ENCODE data around the gene LPCAT4.

The LPCAT4 gene

DNA sequence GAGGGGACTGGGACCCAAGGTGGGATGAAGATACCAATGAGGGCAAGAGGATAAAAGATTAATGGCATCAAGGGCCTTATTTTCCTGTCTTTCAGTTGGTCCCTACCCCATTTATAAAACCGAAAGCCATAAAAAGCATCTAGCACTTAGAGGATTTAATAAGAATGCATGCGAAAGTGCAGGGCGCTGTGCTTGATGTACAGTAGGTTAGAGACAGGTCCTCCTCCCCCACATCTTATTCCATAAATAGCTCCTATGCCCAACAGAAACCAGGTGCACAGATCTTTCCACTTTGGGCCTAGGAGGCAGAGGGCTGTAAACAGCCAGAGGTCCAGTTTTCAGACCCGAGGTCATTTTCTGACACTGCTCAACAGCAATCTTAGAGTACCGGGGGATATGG, 1.2 kb downstream of the LPCAT4 start:
- TF ChIP-seq, protein P1, sequence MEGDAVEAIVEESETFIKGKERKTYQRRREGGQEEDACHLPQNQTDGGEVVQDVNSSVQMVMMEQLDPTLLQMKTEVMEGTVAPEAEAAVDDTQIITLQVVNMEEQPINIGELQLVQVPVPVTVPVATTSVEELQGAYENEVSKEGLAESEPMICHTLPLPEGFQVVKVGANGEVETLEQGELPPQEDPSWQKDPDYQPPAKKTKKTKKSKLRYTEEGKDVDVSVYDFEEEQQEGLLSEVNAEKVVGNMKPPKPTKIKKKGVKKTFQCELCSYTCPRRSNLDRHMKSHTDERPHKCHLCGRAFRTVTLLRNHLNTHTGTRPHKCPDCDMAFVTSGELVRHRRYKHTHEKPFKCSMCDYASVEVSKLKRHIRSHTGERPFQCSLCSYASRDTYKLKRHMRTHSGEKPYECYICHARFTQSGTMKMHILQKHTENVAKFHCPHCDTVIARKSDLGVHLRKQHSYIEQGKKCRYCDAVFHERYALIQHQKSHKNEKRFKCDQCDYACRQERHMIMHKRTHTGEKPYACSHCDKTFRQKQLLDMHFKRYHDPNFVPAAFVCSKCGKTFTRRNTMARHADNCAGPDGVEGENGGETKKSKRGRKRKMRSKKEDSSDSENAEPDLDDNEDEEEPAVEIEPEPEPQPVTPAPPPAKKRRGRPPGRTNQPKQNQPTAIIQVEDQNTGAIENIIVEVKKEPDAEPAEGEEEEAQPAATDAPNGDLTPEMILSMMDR (IDR thresholded peaks at IDR 0.05) = no peak

DNA sequence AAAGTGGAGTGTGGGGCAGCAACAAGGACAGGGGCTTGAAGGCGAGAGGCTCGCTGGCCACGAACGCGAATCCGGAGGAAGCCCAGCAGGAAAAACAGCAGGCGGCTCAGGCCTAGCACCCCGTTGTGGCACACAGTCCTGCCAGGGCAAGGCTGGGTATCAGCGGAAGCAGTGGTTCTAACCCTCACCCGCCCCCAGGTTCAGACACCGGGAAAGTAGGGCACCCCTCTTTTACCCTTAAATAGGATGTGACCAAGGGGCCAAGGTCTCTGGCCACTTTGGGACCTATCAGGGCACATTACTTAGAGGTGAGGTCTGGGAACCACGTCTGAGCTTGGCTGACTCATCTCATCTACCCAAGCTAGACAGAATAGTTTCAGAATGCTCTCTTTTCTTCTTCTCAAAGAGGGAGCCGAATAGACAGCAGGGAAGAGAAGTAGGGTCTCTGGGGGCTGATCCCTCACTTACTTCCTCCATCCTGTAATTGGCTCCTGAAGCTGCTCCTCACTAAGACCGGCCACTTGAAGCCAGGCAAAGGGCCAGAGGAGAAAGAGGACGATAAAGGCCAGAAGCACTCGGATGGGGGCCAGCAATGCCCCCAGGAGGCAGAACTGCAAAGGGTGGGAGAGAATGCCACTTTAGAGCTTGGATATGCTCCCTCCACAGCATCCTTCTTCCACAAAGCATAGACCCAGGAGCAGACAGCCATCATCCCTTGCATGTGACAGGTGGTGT, 1.7 kb downstream of the LPCAT4 start:
- TF ChIP-seq, protein P1 (IDR thresholded peaks at IDR 0.05) = no peak

DNA sequence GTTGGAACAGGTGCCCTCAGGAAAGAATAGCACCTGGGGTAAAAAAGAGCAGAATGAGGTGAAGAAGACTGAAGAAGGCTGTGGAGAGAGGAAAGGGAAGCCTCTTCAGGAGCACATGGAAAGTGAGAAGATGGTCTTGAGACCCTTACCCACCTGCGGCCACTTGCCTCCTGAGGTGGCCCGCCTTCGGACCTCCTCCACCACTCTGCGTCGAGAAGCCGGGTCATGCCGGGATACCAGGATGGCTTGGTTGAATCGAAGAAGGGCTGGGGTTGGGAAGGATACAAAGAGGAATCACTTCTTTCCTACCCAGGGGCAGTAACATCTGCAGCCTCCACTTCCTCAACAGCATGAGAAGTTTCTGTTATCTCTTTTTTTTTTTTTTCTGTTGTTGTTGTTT, 3.0 kb downstream of the LPCAT4 start:
- TF ChIP-seq, protein P1 (IDR thresholded peaks at IDR 0.05) = no peak

DNA sequence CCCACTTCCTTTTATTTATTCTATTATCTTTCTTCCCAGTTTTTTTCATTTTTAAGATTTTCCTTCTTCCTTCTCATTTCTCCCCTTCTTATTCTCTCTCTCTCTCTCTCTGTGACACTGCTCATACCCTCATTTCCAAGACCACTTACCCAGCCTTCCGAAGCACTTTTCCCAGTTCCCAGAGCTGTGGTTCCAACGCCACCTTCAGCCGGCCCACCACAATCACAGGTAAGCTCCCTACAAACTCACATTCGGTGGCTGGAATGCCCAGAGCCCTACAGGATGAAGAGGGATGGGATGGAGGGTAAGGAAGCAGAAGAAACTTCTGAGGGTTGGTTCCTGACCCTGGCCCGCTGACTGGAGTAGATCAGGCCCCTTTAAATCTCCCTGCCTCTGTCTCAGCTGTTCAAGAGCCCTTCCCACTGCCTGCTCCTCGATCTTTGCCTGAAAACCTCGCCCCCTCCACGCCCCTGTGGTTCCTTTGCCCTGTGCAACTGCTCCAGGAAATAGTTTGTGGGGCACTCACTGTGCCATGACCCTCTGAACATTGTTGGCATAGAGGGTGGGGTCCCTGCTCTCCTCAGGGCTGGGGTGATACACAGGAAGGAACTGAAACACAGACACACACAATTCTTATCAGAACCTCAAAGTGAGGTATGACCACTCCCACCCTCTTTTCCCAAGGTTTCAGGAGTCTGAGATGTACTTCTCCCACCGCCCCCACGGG, 4.8 kb downstream of the LPCAT4 start:
- TF ChIP-seq, protein P1 (IDR thresholded peaks at IDR 0.05) = no peak

DNA sequence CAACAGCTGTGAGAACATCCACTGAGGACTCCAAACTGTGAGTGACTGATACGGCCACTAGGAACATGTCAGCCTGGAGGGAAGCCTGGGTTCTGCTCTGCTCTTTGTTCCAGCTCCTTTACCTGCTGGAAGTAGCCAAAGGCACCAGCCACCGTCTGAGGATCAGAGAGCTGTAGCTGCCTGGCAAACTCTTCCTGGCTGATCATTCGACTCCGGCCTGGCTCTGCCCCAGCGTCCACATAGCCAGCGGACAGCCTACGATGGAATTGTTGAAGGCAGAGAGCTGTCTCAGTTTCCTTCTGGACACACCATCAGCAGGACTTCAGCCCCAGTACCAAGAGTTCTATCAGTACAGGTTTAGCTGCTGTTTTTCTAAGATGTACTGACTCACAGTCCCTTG, 5.7 kb downstream of the LPCAT4 start:
- TF ChIP-seq, protein P1 (IDR thresholded peaks at IDR 0.05) = no peak

DNA sequence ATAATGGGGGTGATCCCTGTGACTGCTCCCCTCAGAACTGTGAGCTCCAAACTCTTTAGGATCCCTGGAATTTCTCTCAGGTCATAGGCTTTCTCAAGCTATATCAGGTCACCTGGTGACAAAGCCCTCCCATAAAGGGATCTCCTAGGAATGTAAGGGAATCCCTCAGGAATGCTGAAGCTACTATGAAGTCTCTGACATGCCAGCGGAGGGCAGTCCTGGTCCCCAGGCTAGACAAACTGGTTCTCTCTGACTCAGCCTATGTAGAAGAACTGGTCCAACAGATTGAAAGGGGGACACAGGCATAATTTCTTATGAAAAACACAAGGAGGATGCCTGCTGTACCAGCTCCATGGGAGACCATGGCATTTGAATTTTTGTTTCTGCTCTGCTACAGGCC, 6.7 kb downstream of the LPCAT4 start:
- TF ChIP-seq, protein P1 (IDR thresholded peaks at IDR 0.05) = no peak

DNA sequence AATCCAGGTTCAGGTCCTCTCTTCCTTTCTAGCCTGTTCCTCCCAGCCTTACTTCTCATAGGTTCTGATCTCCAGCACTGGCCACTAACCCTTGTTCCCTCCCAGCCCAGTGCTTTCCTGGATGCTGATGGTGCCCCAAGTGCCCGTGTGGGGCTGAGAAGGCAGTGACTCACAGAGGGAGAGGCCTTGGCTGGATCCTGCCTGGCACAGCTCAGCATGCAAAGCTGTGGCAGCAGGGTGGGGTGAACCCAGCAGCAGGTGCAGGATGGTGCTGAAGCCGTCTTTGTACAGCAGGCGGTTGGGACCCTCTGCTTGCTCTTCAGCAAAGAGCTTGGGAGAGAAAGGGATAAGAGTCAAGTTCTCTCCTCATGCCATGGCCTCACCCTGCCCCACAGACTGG, 7.6 kb downstream of the LPCAT4 start:
- TF ChIP-seq, protein P1 (IDR thresholded peaks at IDR 0.05) = no peak

All from LNCAP (cell line).